Measurements from ENCODE around the gene DCTN4.

DCTN4 gene

GRCh38 chr5:150662731-150663516 is 95.9 kb downstream of the DCTN4 start:
- DNase-seq = peak; percentile 36

GRCh38 chr5:150661821-150662596 is 96.8 kb downstream of the DCTN4 start:
- peak; percentile 46 for DNase-seq

- peak; percentile 28 for DNase-seq
Measured at GRCh38 chr5:150661086-150661485, 97.7 kb downstream of the DCTN4 start, which contains the start of gene MYOZ3. TSS of gene MYOZ3 (plus strand) at chr5:150661251. CDS start at chr5:150662942, 1,691 bp downstream.

GRCh38 chr5:150660108-150660831 is 98.5 kb downstream of the DCTN4 start:
- peak; percentile 22 for DNase-seq

- DNase-seq = peak; percentile 53
Measured at GRCh38 chr5:150659360-150660107, 99.3 kb downstream of the DCTN4 start.

GRCh38 chr5:150658699-150659265 is 100.0 kb downstream of the DCTN4 start:
- DNase-seq = peak; percentile 42

Data from activated effector memory CD4-positive, alpha-beta T cell treated with anti-CD3 and anti-CD28 coated beads, Interleukin-2, amount 50 U/mL, for 16 hours (primary cell).